ENCODE data around the gene LCE1E. TPM values are rescaled to one million over a fixed set of nuclear protein-coding genes. Genes with fewer than 3 reads are reported as not detected.

The LCE1E gene
- total RNA-seq, 1 experiment from 2014 or later, result not detected

GRCh38 chr1:152817309-152817708, 31.3 kb downstream of the LCE1E start:
- no peak for ATAC-seq
- CTCF ChIA-PET, result no interaction called here
- POLR2A ChIA-PET, result no interaction called here

GRCh38 chr1:152823294-152823693, 37.2 kb downstream of the LCE1E start:
- Histone ChIP-seq H3K4me3 (ENCODE audit: low read depth in 2 of 2, low read length in 2 of 2) (no peak overlapping the region), H3K36me3 (ENCODE audit: control insufficient read depth, insufficient read depth, low read length) (no peaks in the 10 kb centered on the region), H3K27me3 (ENCODE audit: control insufficient read depth, insufficient read depth, low read length) (peaks cover 7% of the 10 kb centered on the region), H3K27ac (ENCODE audit: low read length) (no peak overlapping the region), H3K9me3 (ENCODE audit: control insufficient read depth, insufficient read depth, low read depth, low read length) (no peaks in the 10 kb centered on the region), H3K4me1 (ENCODE audit: control insufficient read depth, insufficient read depth, low read length) (no peaks in the 10 kb centered on the region)
- POLR2A ChIA-PET, result no interaction called here
- ATAC-seq, result no peak
- intact Hi-C loops (cut with micrococcal nuclease; ENCODE audit: unreplicated experiment), result no loop called here
- DNase-seq (ENCODE audit: low read depth, low spot score), result no peak
- BruUV-seq (replicated peaks), result no TSS peak
- CTCF ChIA-PET, result no interaction called here
- in situ Hi-C loops (cut with HindIII; ENCODE audit: low pct_unique_long_range_greater_than_20kb, low sequenced_read_pairs), result no loop called here
- TF ChIP-seq REST (IDR thresholded peaks at IDR 0.05; ENCODE audit: insufficient read depth in 1 of 2, low read depth in 2 of 2, low read length in 1 of 2), result no peak
- no peak for TF ChIP-seq SIN3A (IDR thresholded peaks at IDR 0.05; ENCODE audit: borderline replicate concordance, insufficient read depth, low read depth, low read length)
- TF ChIP-seq TCF7L2 (IDR thresholded peaks at IDR 0.05; ENCODE audit: low read depth, low read length), result no peak
- TF ChIP-seq CTCF (IDR thresholded peaks at IDR 0.05), result no peak
- TF ChIP-seq POLR2AphosphoS5 (IDR thresholded peaks at IDR 0.05; ENCODE audit: low read depth, low read length), result no peak

More at GRCh38 chr1:152817309-152817708, 31.3 kb downstream of the LCE1E start:
- no peak for DNase-seq (ENCODE audit: low read depth, low spot score)
- no peak overlapping the region for H3K4me3 ChIP-seq (ENCODE audit: low read depth in 2 of 2, low read length in 2 of 2)
- H3K36me3 ChIP-seq (ENCODE audit: control insufficient read depth, insufficient read depth, low read length), result no peaks in the 10 kb centered on the region
- no TSS peak for BruUV-seq (replicated peaks)
- intact Hi-C loops (cut with micrococcal nuclease; ENCODE audit: unreplicated experiment) (no loop called here), in situ Hi-C loops (cut with HindIII; ENCODE audit: low pct_unique_long_range_greater_than_20kb, low sequenced_read_pairs) (no loop called here)
- no peaks in the 10 kb centered on the region for H3K9me3 ChIP-seq (ENCODE audit: control insufficient read depth, insufficient read depth, low read depth, low read length)
- H3K27me3 ChIP-seq (ENCODE audit: control insufficient read depth, insufficient read depth, low read length), result no peaks in the 10 kb centered on the region; the same call in 1 of the 2 replicates
- H3K27ac ChIP-seq (ENCODE audit: low read length), result no peak overlapping the region
- no peaks in the 10 kb centered on the region for H3K4me1 ChIP-seq (ENCODE audit: control insufficient read depth, insufficient read depth, low read length)
- TF ChIP-seq SIN3A (IDR thresholded peaks at IDR 0.05; ENCODE audit: borderline replicate concordance, insufficient read depth, low read depth, low read length) (no peak), POLR2AphosphoS5 (IDR thresholded peaks at IDR 0.05; ENCODE audit: low read depth, low read length) (no peak), TCF7L2 (IDR thresholded peaks at IDR 0.05; ENCODE audit: low read depth, low read length) (no peak), CTCF (IDR thresholded peaks at IDR 0.05) (no peak), REST (IDR thresholded peaks at IDR 0.05; ENCODE audit: insufficient read depth in 1 of 2, low read depth in 2 of 2, low read length in 1 of 2) (no peak)

All from Panc1 (cell line).